Liver (tissue), 9 donors: ENCODE measurements around the gene LRRC23. TPM values are rescaled to one million over a fixed set of nuclear protein-coding genes. Genes with fewer than 3 reads are reported as not detected.

Experiments used
- DNase-seq: peaks from one replicate; pipeline ENCODE4 v3.0.0-alpha.2; 2017; ENCODE audit warnings: low spot score
- H3K27ac ChIP-seq, 2 donors: one replicate each; pipeline ENCODE4 v1.7.0; 2013; ENCODE audit warnings: inconsistent platforms in 2 of 2, low read length in 2 of 2, control low read depth in 1 of 2, low read depth in 1 of 2, mild to moderate bottlenecking in 1 of 2
- H3K27me3 ChIP-seq, 4 donors: one replicate each; pipeline versions ENCODE4 v1.6.1 to v1.7.0; 2013; ENCODE audit warnings: low read length in 3 of 4, inconsistent platforms in 1 of 4, mild to moderate bottlenecking in 1 of 4, moderate library complexity in 1 of 4; ENCODE audit not compliant: control insufficient read depth in 4 of 4, insufficient read depth in 4 of 4
- H3K36me3 ChIP-seq, 4 donors: one replicate each; pipeline versions ENCODE4 v1.6.1 to v1.7.0; 2013; ENCODE audit warnings: low read length in 3 of 4, mild to moderate bottlenecking in 3 of 4, low read depth in 1 of 4, moderate library complexity in 1 of 4; ENCODE audit not compliant: control insufficient read depth in 4 of 4, insufficient read depth in 3 of 4
- H3K4me1 ChIP-seq, 4 donors: one replicate each; pipeline versions ENCODE4 v1.6.1 to v1.7.0; 2013; ENCODE audit warnings: low read length in 3 of 4, mild to moderate bottlenecking in 3 of 4, moderate library complexity in 1 of 4; ENCODE audit not compliant: control insufficient read depth in 4 of 4, insufficient read depth in 4 of 4
- H3K4me3 ChIP-seq, 3 donors: one replicate each; pipeline versions ENCODE4 v1.6.1 to v1.7.0; 2013; ENCODE audit warnings: low read length in 3 of 3, control low read depth in 1 of 3, low read depth in 1 of 3, mild to moderate bottlenecking in 1 of 3
- H3K9ac ChIP-seq, 2 donors: one replicate each; pipeline ENCODE4 v1.7.0; 2013; ENCODE audit warnings: low read length in 2 of 2, mild to moderate bottlenecking in 2 of 2, moderate library complexity in 2 of 2, control low read depth in 1 of 2, low read depth in 1 of 2
- H3K9me3 ChIP-seq, 4 donors: one replicate each; pipeline versions ENCODE4 v1.6.1 to v1.7.0; 2013; ENCODE audit warnings: low read length in 3 of 4; ENCODE audit not compliant: control insufficient read depth in 4 of 4
- EGR1 ChIP-seq, 2 donors: IDR thresholded peaks; 2 replicates each; pipeline ENCODE4 v1.6.1; 2016 to 2018; ENCODE audit warnings: antibody characterized with exemption in 2 of 2, low read depth in 2 of 2
- FOXA1 ChIP-seq: IDR thresholded peaks from 2 replicates; pipeline ENCODE4 v1.6.1; 2016; ENCODE audit warnings: antibody characterized with exemption
- FOXA2 ChIP-seq: IDR thresholded peaks from 2 replicates; pipeline ENCODE4 v1.6.1; 2016; ENCODE audit warnings: antibody characterized with exemption
- GABPA ChIP-seq, 2 donors: IDR thresholded peaks in 1 of 2; conservative IDR thresholded peaks in 1 of 2; 2 replicates each; pipeline ENCODE4 v1.6.1; 2016; ENCODE audit warnings: antibody characterized with exemption in 2 of 2, mild to moderate bottlenecking in 1 of 2, moderate library complexity in 1 of 2
- HNF4A ChIP-seq, 2 donors: conservative IDR thresholded peaks; 2 replicates each; pipeline ENCODE4 v1.6.1; 2016; ENCODE audit warnings: antibody characterized with exemption in 2 of 2, mild to moderate bottlenecking in 2 of 2
- HNF4G ChIP-seq: IDR thresholded peaks from 2 replicates; pipeline ENCODE4 v1.6.1; 2016; ENCODE audit warnings: antibody characterized with exemption
- JUND ChIP-seq, 2 donors: IDR thresholded peaks; 2 replicates each; pipeline ENCODE4 v1.6.1; 2016; ENCODE audit warnings: antibody characterized with exemption in 2 of 2
- MAX ChIP-seq: IDR thresholded peaks from 2 replicates; pipeline ENCODE4 v1.6.1; 2016; ENCODE audit warnings: antibody characterized with exemption
- NR2F2 ChIP-seq: IDR thresholded peaks from 2 replicates; pipeline ENCODE4 v1.6.1; 2016; ENCODE audit warnings: antibody characterized with exemption
- RXRA ChIP-seq, 2 donors: IDR thresholded peaks; 2 replicates each; pipeline ENCODE4 v1.6.1; 2017 to 2018; ENCODE audit warnings: antibody characterized with exemption in 2 of 2, mild to moderate bottlenecking in 1 of 2
- SP1 ChIP-seq: IDR thresholded peaks from 2 replicates; pipeline ENCODE4 v1.6.1; 2018; ENCODE audit warnings: antibody characterized with exemption, mild to moderate bottlenecking
- TAF1 ChIP-seq: conservative IDR thresholded peaks from 2 replicates; pipeline ENCODE4 v1.6.1; 2016; ENCODE audit warnings: antibody characterized with exemption, mild to moderate bottlenecking
- YY1 ChIP-seq: IDR thresholded peaks from 2 replicates; pipeline ENCODE4 v1.6.1; 2016; ENCODE audit warnings: antibody characterized with exemption, mild to moderate bottlenecking
- ZBTB33 ChIP-seq: IDR thresholded peaks from 2 replicates; pipeline ENCODE4 v1.6.1; 2016; ENCODE audit warnings: antibody characterized with exemption
- WGBS: extraction: QIAGEN DNeasy Blood & Tissue Kit; methylation state at CpG from one replicate; pipeline ENCODE4 v1.1.7; 2013; 5-methylcytosine and 5-hydroxymethylcytosine counted together
- polyA plus RNA-seq, 2 donors: library from polyadenylated mRNA; stranded (reverse) in 1 of 2; unstranded in 1 of 2; fragments of 200-250 nt in 1 of 2; fragments of >200 nt in 1 of 2; fragmentation: Nextera tagmentation in 1 of 2; extraction: Ambion mirVana in 1 of 2; gene quantifications; one replicate each; pipeline versions ENCODE4 v1.2.1 to v1.2.3, GENCODE V29; 2013 to 2015
- total RNA-seq, 2 donors: library from RNA; depleted of rRNA; stranded (reverse); fragments of >200 nt; gene quantifications; one replicate each; pipeline ENCODE4 v1.2.3, GENCODE V29; 2014
- TF ChIP-seq, protein P1 (sequence below): IDR thresholded peaks from 2 replicates; pipeline ENCODE4 v1.6.1; 2016; ENCODE audit warnings: antibody characterized with exemption, mild to moderate bottlenecking
- TF ChIP-seq, protein P2 (sequence below): IDR thresholded peaks from 2 replicates; pipeline ENCODE4 v1.6.1; 2016; ENCODE audit warnings: antibody characterized with exemption
- donor health status: healthy.
- donor health status: healthy.
- donor health status: healthy.
- donor health status: healthy.
- donor health status: healthy.

Gene LRRC23
- total and polyA plus RNA-seq, 4 donors: 0.92 to 3.6 (median 2.1) TPM

DNA sequence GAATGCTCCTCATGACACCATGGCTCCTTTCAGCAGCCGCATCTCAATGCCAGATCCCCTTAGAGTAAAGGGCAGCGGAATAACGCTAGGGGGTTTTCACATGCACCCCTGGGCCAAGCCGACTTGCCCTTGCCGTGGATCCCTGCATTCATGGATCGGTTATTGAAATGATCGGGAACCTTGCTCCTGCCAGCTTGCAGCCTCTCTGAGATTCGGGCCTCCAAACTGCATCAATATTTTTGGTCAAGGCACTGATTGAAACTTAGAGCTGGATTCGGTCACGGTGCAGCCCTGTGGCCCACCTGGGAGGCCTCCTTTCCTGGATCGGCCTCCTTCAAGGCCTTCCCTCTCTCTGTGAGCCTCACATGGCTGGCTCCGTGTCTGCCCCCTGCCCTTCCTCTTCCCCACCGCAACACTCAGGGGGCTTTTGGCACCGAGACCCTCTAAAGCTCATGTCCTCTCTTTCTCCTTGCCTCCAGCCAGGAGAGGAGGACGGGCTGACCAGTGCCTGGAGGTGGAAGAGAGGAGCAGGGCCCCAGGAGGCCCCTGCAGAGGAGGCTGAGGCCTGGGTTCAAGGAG, 48.3 kb downstream of the LRRC23 start:
- no peak for DNase-seq
- Histone ChIP-seq H3K27me3 (no peaks in the 10 kb centered on the region), H3K9me3 (no peaks in the 10 kb centered on the region), H3K36me3 (peaks cover 0 to 3% (median 2%) of the 10 kb centered on the region in 4 donors), H3K9ac (peak overlapping the region in 1 of 2 donors; percentile 65), H3K4me1 (no peaks in the 10 kb centered on the region), H3K4me3 (peak overlapping the region; percentile 18 to 53 (median 41)), H3K27ac (peak overlapping the region; percentile 64 to 81)
- no peak for TF ChIP-seq HNF4G
- TF ChIP-seq, protein P1, sequence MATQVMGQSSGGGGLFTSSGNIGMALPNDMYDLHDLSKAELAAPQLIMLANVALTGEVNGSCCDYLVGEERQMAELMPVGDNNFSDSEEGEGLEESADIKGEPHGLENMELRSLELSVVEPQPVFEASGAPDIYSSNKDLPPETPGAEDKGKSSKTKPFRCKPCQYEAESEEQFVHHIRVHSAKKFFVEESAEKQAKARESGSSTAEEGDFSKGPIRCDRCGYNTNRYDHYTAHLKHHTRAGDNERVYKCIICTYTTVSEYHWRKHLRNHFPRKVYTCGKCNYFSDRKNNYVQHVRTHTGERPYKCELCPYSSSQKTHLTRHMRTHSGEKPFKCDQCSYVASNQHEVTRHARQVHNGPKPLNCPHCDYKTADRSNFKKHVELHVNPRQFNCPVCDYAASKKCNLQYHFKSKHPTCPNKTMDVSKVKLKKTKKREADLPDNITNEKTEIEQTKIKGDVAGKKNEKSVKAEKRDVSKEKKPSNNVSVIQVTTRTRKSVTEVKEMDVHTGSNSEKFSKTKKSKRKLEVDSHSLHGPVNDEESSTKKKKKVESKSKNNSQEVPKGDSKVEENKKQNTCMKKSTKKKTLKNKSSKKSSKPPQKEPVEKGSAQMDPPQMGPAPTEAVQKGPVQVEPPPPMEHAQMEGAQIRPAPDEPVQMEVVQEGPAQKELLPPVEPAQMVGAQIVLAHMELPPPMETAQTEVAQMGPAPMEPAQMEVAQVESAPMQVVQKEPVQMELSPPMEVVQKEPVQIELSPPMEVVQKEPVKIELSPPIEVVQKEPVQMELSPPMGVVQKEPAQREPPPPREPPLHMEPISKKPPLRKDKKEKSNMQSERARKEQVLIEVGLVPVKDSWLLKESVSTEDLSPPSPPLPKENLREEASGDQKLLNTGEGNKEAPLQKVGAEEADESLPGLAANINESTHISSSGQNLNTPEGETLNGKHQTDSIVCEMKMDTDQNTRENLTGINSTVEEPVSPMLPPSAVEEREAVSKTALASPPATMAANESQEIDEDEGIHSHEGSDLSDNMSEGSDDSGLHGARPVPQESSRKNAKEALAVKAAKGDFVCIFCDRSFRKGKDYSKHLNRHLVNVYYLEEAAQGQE: no peak
- TF ChIP-seq, protein P2, sequence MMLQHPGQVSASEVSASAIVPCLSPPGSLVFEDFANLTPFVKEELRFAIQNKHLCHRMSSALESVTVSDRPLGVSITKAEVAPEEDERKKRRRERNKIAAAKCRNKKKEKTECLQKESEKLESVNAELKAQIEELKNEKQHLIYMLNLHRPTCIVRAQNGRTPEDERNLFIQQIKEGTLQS: no peak
- TF ChIP-seq MAX: no peak
- TF ChIP-seq RXRA (IDR thresholded peaks at IDR 0.05): no peak
- TF ChIP-seq HNF4A (conservative IDR thresholded peaks at IDR 0.05): no peak
- no peak for TF ChIP-seq YY1
- TF ChIP-seq NR2F2: no peak
- TF ChIP-seq ZBTB33: no peak
- TF ChIP-seq EGR1 (IDR thresholded peaks at IDR 0.05; ENCODE audit: low read depth in 2 of 2): no peak
- TF ChIP-seq SP1: no peak
- no peak for TF ChIP-seq TAF1
- 80% methylated on average over 15 of the region's 15 CpGs for WGBS

GRCh38 chr12:6953442-6954315, 49.1 kb downstream of the LRRC23 start:
- Histone ChIP-seq H3K4me1 (peaks cover 0 to 5% (median 0%) of the 10 kb centered on the region in 4 donors), H3K27ac (peak overlapping the region; percentile 64 to 81), H3K36me3 (peaks cover 0 to 3% (median 2%) of the 10 kb centered on the region in 4 donors), H3K4me3 (peak overlapping the region in 1 of 3 donors; percentile 41), H3K9me3 (no peaks in the 10 kb centered on the region), H3K27me3 (no peaks in the 10 kb centered on the region), H3K9ac (peak overlapping the region in 1 of 2 donors; percentile 3)
- WGBS: 68% methylated on average over 24 of the region's 24 CpGs
- no peak for DNase-seq
- TF ChIP-seq FOXA2 (no peak), YY1 (no peak), ZBTB33 (no peak), HNF4G (no peak), EGR1 (IDR thresholded peaks at IDR 0.05; ENCODE audit: low read depth in 2 of 2) (no peak), GABPA (IDR thresholded peaks at IDR 0.05 in 1 of 2, conservative IDR thresholded peaks at IDR 0.05 in 1 of 2) (no peak), MAX (no peak), NR2F2 (no peak), FOXA1 (no peak), JUND (IDR thresholded peaks at IDR 0.05) (no peak)
- TF ChIP-seq, protein P2: no peak
- TF ChIP-seq, protein P1: no peak
